ENCODE measurements around the gene F10.

- no peak for TF ChIP-seq EZH2 (IDR thresholded peaks at IDR 0.05; ENCODE audit: borderline replicate concordance, low read depth, low read length, poor library complexity, severe bottlenecking)
- TF ChIP-seq, protein P1, sequence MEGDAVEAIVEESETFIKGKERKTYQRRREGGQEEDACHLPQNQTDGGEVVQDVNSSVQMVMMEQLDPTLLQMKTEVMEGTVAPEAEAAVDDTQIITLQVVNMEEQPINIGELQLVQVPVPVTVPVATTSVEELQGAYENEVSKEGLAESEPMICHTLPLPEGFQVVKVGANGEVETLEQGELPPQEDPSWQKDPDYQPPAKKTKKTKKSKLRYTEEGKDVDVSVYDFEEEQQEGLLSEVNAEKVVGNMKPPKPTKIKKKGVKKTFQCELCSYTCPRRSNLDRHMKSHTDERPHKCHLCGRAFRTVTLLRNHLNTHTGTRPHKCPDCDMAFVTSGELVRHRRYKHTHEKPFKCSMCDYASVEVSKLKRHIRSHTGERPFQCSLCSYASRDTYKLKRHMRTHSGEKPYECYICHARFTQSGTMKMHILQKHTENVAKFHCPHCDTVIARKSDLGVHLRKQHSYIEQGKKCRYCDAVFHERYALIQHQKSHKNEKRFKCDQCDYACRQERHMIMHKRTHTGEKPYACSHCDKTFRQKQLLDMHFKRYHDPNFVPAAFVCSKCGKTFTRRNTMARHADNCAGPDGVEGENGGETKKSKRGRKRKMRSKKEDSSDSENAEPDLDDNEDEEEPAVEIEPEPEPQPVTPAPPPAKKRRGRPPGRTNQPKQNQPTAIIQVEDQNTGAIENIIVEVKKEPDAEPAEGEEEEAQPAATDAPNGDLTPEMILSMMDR (conservative IDR thresholded peaks at IDR 0.05; ENCODE audit: low read depth, low read length): no peak
Observed at GRCh38 chr13:113140677-113141600, 18.3 kb downstream of the F10 start.

All from A673 (cell line).